GM23338 (cell line): ENCODE results near the gene RPS15. TPM values are rescaled to one million over a fixed set of nuclear protein-coding genes. Genes with fewer than 3 reads are reported as not detected.

Experiments used
- ATAC-seq: fragments of 200-7000 bp; cut with Tn5 transposase; 3 replicates; pipeline ENCODE4 v1.9.1; 2020
- DNase-seq: peaks from one replicate; pipeline ENCODE4 v3.0.0-alpha.2; 2015; ENCODE audit warnings: low spot score
- H2AFZ ChIP-seq: fragments of 200-600 bp; sonication (generic); 2 replicates; pipeline ENCODE4 v1.8.0; 2016; ENCODE audit warnings: antibody characterized with exemption, mild to moderate bottlenecking, moderate library complexity
- H3F3A ChIP-seq: fragments of 200-600 bp; sonication (generic); replicated peaks from 2 replicates; pipeline ENCODE4 v1.8.0; 2017; ENCODE audit warnings: antibody characterized with exemption, mixed run types, low read depth
- H3K27ac ChIP-seq: fragments of 200-600 bp; sonication (generic); 2 replicates; pipeline ENCODE4 v1.6.1; 2016; ENCODE audit warnings: low read depth
- H3K27me3 ChIP-seq: fragments of 200-600 bp; sonication (generic); 2 replicates; pipeline ENCODE4 v1.8.0; 2016; ENCODE audit warnings: mild to moderate bottlenecking, mixed run types, moderate library complexity; ENCODE audit not compliant: insufficient read depth
- H3K36me3 ChIP-seq: fragments of 200-600 bp; sonication (generic); 2 replicates; pipeline ENCODE4 v1.8.0; 2016; ENCODE audit warnings: mild to moderate bottlenecking; ENCODE audit not compliant: insufficient read depth
- H3K4me1 ChIP-seq: fragments of 200-600 bp; sonication (generic); 2 replicates; pipeline ENCODE4 v1.8.0; 2016; ENCODE audit warnings: mild to moderate bottlenecking, moderate library complexity; ENCODE audit not compliant: insufficient read depth
- H3K4me2 ChIP-seq: fragments of 200-600 bp; sonication (generic); 2 replicates; pipeline ENCODE4 v1.7.1; 2017; ENCODE audit warnings: mixed run types
- H3K4me3 ChIP-seq: fragments of 200-600 bp; sonication (generic); 2 replicates; pipeline ENCODE4 v1.6.1; 2016; ENCODE audit warnings: mixed run types
- H3K79me2 ChIP-seq: fragments of 200-600 bp; sonication (generic); replicated peaks from 2 replicates; pipeline ENCODE4 v1.8.0; 2017; ENCODE audit warnings: mild to moderate bottlenecking; ENCODE audit not compliant: insufficient read depth
- H3K9me2 ChIP-seq: fragments of 200-600 bp; sonication (generic); 2 replicates; pipeline ENCODE4 v1.8.0; 2017; ENCODE audit not compliant: insufficient read depth
- H4K20me1 ChIP-seq: fragments of 200-600 bp; sonication (generic); replicated peaks from 2 replicates; pipeline ENCODE4 v1.8.0; 2017; ENCODE audit warnings: mild to moderate bottlenecking; ENCODE audit not compliant: insufficient read depth
- H3K27ac Mint-ChIP-seq: 2 replicates; pipeline ENCODE4 v1.8.0; 2020; ENCODE audit warnings: inconsistent platforms, mild to moderate bottlenecking, moderate library complexity, mixed read lengths
- H3K27me3 Mint-ChIP-seq: 3 replicates; pipeline ENCODE4 v1.8.0; 2022; ENCODE audit warnings: low read depth, mild to moderate bottlenecking, moderate library complexity, mixed read lengths, inconsistent platforms; ENCODE audit not compliant: insufficient read depth, poor library complexity
- H3K36me3 Mint-ChIP-seq: 3 replicates; pipeline ENCODE4 v1.8.0; 2021; ENCODE audit warnings: low read depth, mild to moderate bottlenecking, inconsistent platforms, moderate library complexity, mixed read lengths
- H3K4me1 Mint-ChIP-seq: 3 replicates; pipeline ENCODE4 v1.8.0; 2020; ENCODE audit warnings: mild to moderate bottlenecking, inconsistent platforms, mixed read lengths
- H3K4me3 Mint-ChIP-seq: 3 replicates; pipeline ENCODE4 v1.8.0; 2021; ENCODE audit warnings: moderate library complexity, mild to moderate bottlenecking, inconsistent platforms, mixed read lengths
- H3K9me3 Mint-ChIP-seq: 3 replicates; pipeline ENCODE4 v1.8.0; 2020; ENCODE audit warnings: moderate library complexity, mild to moderate bottlenecking, inconsistent platforms, mixed read lengths
- ETS1 ChIP-seq: IDR thresholded peaks from 2 replicates; pipeline ENCODE4 v1.6.1; 2016; ENCODE audit warnings: antibody characterized with exemption
- EZH2 ChIP-seq: fragments of 200-600 bp; sonication (generic); IDR thresholded peaks from one replicate; pipeline ENCODE4 v1.8.0; 2017; ENCODE audit warnings: antibody characterized with exemption, mild to moderate bottlenecking, low read depth; ENCODE audit not compliant: unreplicated experiment
- EZH2phosphoT487 ChIP-seq: fragments of 200-600 bp; sonication (generic); IDR thresholded peaks from one replicate; pipeline ENCODE4 v1.8.1; 2018; ENCODE audit warnings: antibody characterized with exemption; ENCODE audit not compliant: unreplicated experiment
- POLR2AphosphoS5 ChIP-seq: IDR thresholded peaks from 2 replicates; pipeline ENCODE4 v1.6.1; 2016; ENCODE audit warnings: antibody characterized with exemption, low read depth
- STAT1 ChIP-seq: IDR thresholded peaks from one replicate; pipeline ENCODE4 v1.6.1; 2016; ENCODE audit warnings: antibody characterized with exemption; ENCODE audit not compliant: unreplicated experiment
- polyA plus RNA-seq: library from polyadenylated mRNA; unstranded; fragments of >200 nt; fragmentation: Nextera tagmentation; extraction: Ambion mirVana; gene quantifications from 2 replicates; pipeline ENCODE4 v1.2.1, GENCODE V29; 2016
- total RNA-seq: library from RNA; depleted of rRNA; stranded (reverse); fragments of >200 nt; shearing (Covaris generic); gene quantifications from 2 replicates; pipeline ENCODE4 v1.2.3, GENCODE V29; 2014
- TF ChIP-seq, protein P1 (sequence below): fragments of 250-450 bp; sonication (Bioruptor Pico); IDR thresholded peaks from 2 replicates; pipeline ENCODE4 v1.5.0; 2020; ENCODE audit warnings: mild to moderate bottlenecking, moderate library complexity
- TF ChIP-seq, protein P2 (sequence below): IDR thresholded peaks from one replicate; pipeline ENCODE4 v1.6.1; 2018; ENCODE audit warnings: antibody characterized with exemption; ENCODE audit not compliant: unreplicated experiment

The RPS15 gene
- total and polyA plus RNA-seq, 2 experiments from 2014 or later = 2,953 to 3,861 TPM

DNA sequence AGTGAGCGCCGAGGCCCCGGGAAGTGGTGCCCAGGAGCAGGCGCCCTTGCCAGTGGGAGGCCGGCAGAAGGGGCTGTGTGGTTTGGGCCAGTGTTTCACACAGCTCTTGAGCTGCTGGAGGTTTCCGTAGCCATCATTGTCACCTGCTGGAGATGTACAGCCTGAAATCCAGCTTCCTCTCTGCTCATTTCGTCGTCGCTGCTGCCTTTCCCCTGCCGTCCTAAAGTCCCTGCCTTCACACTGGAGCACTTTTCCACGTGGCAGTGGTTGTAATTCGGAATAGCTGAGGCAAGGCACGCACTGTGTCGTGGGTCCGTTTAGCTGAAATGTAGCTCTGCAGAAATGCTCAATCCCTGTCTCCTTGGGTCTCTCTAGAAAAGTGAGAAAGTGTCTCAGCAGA lies 17.6 kb upstream of the RPS15 start:
- H3F3A ChIP-seq = peaks cover 40% of the 10 kb centered on the region
- no peak overlapping the region for H3K4me3 ChIP-seq
- H3K27ac ChIP-seq = peak overlapping the region; percentile 50
- H3K9me2 ChIP-seq = no peaks in the 10 kb centered on the region
- H2AFZ ChIP-seq = no peak overlapping the region
- peaks cover 19% of the 10 kb centered on the region for H3K27me3 Mint-ChIP-seq
- TF ChIP-seq STAT1 (no peak), POLR2AphosphoS5 (no peak), EZH2phosphoT487 (no peak), ETS1 (no peak), EZH2 (no peak)
- TF ChIP-seq, protein P1, sequence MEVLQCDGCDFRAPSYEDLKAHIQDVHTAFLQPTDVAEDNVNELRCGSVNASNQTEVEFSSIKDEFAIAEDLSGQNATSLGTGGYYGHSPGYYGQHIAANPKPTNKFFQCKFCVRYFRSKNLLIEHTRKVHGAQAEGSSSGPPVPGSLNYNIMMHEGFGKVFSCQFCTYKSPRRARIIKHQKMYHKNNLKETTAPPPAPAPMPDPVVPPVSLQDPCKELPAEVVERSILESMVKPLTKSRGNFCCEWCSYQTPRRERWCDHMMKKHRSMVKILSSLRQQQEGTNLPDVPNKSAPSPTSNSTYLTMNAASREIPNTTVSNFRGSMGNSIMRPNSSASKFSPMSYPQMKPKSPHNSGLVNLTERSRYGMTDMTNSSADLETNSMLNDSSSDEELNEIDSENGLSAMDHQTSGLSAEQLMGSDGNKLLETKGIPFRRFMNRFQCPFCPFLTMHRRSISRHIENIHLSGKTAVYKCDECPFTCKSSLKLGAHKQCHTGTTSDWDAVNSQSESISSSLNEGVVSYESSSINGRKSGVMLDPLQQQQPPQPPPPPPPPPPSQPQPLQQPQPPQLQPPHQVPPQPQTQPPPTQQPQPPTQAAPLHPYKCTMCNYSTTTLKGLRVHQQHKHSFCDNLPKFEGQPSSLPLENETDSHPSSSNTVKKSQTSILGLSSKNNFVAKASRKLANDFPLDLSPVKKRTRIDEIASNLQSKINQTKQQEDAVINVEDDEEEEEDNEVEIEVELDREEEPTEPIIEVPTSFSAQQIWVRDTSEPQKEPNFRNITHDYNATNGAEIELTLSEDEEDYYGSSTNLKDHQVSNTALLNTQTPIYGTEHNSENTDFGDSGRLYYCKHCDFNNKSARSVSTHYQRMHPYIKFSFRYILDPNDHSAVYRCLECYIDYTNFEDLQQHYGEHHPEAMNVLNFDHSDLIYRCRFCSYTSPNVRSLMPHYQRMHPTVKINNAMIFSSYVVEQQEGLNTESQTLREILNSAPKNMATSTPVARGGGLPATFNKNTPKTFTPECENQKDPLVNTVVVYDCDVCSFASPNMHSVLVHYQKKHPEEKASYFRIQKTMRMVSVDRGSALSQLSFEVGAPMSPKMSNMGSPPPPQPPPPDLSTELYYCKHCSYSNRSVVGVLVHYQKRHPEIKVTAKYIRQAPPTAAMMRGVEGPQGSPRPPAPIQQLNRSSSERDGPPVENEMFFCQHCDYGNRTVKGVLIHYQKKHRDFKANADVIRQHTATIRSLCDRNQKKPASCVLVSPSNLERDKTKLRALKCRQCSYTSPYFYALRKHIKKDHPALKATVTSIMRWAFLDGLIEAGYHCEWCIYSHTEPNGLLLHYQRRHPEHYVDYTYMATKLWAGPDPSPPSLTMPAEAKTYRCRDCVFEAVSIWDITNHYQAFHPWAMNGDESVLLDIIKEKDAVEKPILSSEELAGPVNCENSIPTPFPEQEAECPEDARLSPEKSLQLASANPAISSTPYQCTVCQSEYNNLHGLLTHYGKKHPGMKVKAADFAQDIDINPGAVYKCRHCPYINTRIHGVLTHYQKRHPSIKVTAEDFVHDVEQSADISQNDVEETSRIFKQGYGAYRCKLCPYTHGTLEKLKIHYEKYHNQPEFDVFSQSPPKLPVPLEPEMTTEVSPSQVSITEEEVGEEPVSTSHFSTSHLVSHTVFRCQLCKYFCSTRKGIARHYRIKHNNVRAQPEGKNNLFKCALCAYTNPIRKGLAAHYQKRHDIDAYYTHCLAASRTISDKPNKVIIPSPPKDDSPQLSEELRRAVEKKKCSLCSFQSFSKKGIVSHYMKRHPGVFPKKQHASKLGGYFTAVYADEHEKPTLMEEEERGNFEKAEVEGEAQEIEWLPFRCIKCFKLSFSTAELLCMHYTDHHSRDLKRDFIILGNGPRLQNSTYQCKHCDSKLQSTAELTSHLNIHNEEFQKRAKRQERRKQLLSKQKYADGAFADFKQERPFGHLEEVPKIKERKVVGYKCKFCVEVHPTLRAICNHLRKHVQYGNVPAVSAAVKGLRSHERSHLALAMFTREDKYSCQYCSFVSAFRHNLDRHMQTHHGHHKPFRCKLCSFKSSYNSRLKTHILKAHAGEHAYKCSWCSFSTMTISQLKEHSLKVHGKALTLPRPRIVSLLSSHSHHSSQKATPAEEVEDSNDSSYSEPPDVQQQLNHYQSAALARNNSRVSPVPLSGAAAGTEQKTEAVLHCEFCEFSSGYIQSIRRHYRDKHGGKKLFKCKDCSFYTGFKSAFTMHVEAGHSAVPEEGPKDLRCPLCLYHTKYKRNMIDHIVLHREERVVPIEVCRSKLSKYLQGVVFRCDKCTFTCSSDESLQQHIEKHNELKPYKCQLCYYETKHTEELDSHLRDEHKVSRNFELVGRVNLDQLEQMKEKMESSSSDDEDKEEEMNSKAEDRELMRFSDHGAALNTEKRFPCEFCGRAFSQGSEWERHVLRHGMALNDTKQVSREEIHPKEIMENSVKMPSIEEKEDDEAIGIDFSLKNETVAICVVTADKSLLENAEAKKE (CRISPR knock-in tag) = no peak
- TF ChIP-seq, protein P2, sequence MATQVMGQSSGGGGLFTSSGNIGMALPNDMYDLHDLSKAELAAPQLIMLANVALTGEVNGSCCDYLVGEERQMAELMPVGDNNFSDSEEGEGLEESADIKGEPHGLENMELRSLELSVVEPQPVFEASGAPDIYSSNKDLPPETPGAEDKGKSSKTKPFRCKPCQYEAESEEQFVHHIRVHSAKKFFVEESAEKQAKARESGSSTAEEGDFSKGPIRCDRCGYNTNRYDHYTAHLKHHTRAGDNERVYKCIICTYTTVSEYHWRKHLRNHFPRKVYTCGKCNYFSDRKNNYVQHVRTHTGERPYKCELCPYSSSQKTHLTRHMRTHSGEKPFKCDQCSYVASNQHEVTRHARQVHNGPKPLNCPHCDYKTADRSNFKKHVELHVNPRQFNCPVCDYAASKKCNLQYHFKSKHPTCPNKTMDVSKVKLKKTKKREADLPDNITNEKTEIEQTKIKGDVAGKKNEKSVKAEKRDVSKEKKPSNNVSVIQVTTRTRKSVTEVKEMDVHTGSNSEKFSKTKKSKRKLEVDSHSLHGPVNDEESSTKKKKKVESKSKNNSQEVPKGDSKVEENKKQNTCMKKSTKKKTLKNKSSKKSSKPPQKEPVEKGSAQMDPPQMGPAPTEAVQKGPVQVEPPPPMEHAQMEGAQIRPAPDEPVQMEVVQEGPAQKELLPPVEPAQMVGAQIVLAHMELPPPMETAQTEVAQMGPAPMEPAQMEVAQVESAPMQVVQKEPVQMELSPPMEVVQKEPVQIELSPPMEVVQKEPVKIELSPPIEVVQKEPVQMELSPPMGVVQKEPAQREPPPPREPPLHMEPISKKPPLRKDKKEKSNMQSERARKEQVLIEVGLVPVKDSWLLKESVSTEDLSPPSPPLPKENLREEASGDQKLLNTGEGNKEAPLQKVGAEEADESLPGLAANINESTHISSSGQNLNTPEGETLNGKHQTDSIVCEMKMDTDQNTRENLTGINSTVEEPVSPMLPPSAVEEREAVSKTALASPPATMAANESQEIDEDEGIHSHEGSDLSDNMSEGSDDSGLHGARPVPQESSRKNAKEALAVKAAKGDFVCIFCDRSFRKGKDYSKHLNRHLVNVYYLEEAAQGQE = no peak
- H3K27ac Mint-ChIP-seq = no peak overlapping the region; the same call in 1 of the 2 replicates
- peaks cover 36% of the 10 kb centered on the region for H3K36me3 ChIP-seq
- peaks cover 85% of the 10 kb centered on the region for H3K79me2 ChIP-seq
- H3K9me3 Mint-ChIP-seq = no peaks in the 10 kb centered on the region
- H3K4me1 Mint-ChIP-seq = peaks cover 53% of the 10 kb centered on the region
- H3K36me3 Mint-ChIP-seq = peaks cover 82% of the 10 kb centered on the region
- H3K4me1 ChIP-seq = peaks cover 14% of the 10 kb centered on the region
- ATAC-seq (no peak), DNase-seq (no peak)
- no peak overlapping the region for H3K4me3 Mint-ChIP-seq
- H4K20me1 ChIP-seq = peaks cover 63% of the 10 kb centered on the region
- H3K27me3 ChIP-seq = no peaks in the 10 kb centered on the region
- H3K4me2 ChIP-seq = no peak overlapping the region
